ENCODE data around the gene ALDH5A1. TPM values are rescaled to one million over a fixed set of nuclear protein-coding genes. Genes with fewer than 3 reads are reported as not detected.

Gene ALDH5A1
- total and polyA plus RNA-seq, 2 donors from 2014 or later, result 10.4 to 11.0 TPM

GRCh38 chr6:24453921-24454320 lies 40.8 kb upstream of the ALDH5A1 start:
- TF ChIP-seq CTCF (IDR thresholded peaks at IDR 0.05; ENCODE audit: borderline replicate concordance, extremely low read depth, insufficient read depth), result no peak
- H3K27me3 ChIP-seq (ENCODE audit: control insufficient read depth, insufficient read depth, low read length), result no peaks in the 10 kb centered on the region
- H3K36me3 ChIP-seq (ENCODE audit: control insufficient read depth in 2 of 3, insufficient read depth in 3 of 3, low read length in 3 of 3), result no peaks in the 10 kb centered on the region
- no peaks in the 10 kb centered on the region for H3K4me1 ChIP-seq (ENCODE audit: control insufficient read depth in 2 of 3, insufficient read depth in 2 of 3, low read depth in 1 of 3, low read length in 3 of 3)
- no peak for DNase-seq
- intact Hi-C loops (cut with DNase I), result no loop called here
- FAIRE-seq, result no peak
- H3K9ac ChIP-seq (ENCODE audit: low read length in 3 of 3), result no peak overlapping the region
- H3K9me3 ChIP-seq (ENCODE audit: control insufficient read depth in 2 of 3, insufficient read depth in 1 of 3, low read length in 3 of 3), result no peaks in the 10 kb centered on the region
- no peak overlapping the region for H3K27ac ChIP-seq (ENCODE audit: low read depth in 2 of 2, low read length in 2 of 2)
- no peak overlapping the region for H3K4me3 ChIP-seq (ENCODE audit: low read length in 3 of 3)

DNA sequence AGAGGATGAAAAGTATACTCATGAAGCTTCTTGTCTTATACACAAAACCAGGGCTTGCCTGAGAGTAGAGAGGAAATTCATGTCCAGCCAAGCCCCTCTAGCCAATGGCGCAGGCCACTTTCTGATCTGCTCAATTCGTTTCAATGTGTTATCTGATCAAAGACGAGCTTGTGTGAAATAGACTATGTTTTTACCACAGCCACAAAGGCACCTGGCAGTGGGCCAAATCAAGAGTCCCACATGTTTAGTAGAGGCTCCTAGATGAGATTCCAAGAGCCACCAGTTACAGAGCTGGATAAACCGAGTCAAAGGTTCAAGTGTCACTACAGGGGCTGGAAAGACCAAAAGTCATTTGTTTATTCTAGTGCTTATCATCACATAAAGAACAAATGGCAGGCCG lies 40.3 kb upstream of the ALDH5A1 start:
- TF ChIP-seq CTCF (IDR thresholded peaks at IDR 0.05; ENCODE audit: borderline replicate concordance, extremely low read depth, insufficient read depth), result no peak
- H3K4me3 ChIP-seq (ENCODE audit: low read length in 3 of 3), result no peak overlapping the region
- no peak for DNase-seq
- FAIRE-seq, result no peak
- H3K36me3 ChIP-seq (ENCODE audit: control insufficient read depth in 2 of 3, insufficient read depth in 3 of 3, low read length in 3 of 3), result no peaks in the 10 kb centered on the region
- no peaks in the 10 kb centered on the region for H3K4me1 ChIP-seq (ENCODE audit: control insufficient read depth in 2 of 3, insufficient read depth in 2 of 3, low read depth in 1 of 3, low read length in 3 of 3)
- H3K27me3 ChIP-seq (ENCODE audit: control insufficient read depth, insufficient read depth, low read length), result no peaks in the 10 kb centered on the region
- no peak overlapping the region for H3K9ac ChIP-seq (ENCODE audit: low read length in 3 of 3)
- intact Hi-C loops (cut with DNase I), result no loop called here
- H3K9me3 ChIP-seq (ENCODE audit: control insufficient read depth in 2 of 3, insufficient read depth in 1 of 3, low read length in 3 of 3), result no peaks in the 10 kb centered on the region
- H3K27ac ChIP-seq (ENCODE audit: low read depth in 2 of 2, low read length in 2 of 2), result no peak overlapping the region

GRCh38 chr6:24455061-24455460 lies 39.7 kb upstream of the ALDH5A1 start:
- H3K27me3 ChIP-seq (ENCODE audit: control insufficient read depth, insufficient read depth, low read length), result no peaks in the 10 kb centered on the region
- intact Hi-C loops (cut with DNase I), result no loop called here
- DNase-seq (no peak), FAIRE-seq (no peak)
- H3K27ac ChIP-seq (ENCODE audit: low read depth in 2 of 2, low read length in 2 of 2), result no peak overlapping the region
- TF ChIP-seq CTCF (IDR thresholded peaks at IDR 0.05; ENCODE audit: borderline replicate concordance, extremely low read depth, insufficient read depth), result no peak
- no peak overlapping the region for H3K9ac ChIP-seq (ENCODE audit: low read length in 3 of 3)
- no peak overlapping the region for H3K4me3 ChIP-seq (ENCODE audit: low read length in 3 of 3)
- H3K4me1 ChIP-seq (ENCODE audit: control insufficient read depth in 2 of 3, insufficient read depth in 2 of 3, low read depth in 1 of 3, low read length in 3 of 3), result no peaks in the 10 kb centered on the region
- no peaks in the 10 kb centered on the region for H3K36me3 ChIP-seq (ENCODE audit: control insufficient read depth in 2 of 3, insufficient read depth in 3 of 3, low read length in 3 of 3)
- no peaks in the 10 kb centered on the region for H3K9me3 ChIP-seq (ENCODE audit: control insufficient read depth in 2 of 3, insufficient read depth in 1 of 3, low read length in 3 of 3)

DNA sequence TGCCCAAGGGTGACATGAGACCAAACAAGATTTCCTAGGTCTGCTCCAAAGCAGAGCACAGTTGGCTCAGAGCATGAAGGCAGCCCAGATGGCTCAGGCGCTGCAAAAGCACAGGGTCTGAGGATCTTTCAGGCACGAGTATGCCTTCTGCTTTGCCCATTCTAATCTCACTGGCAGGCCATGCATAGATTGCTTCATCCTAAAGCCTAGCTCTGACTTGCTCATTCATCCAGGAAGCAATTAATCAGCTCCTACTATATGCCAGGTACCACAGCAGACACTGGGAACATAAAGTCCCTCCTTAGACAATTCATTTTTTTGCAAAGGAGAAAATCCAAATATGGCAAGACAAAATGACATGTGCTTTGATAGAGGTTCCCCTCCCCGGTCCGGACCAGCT lies 36.6 kb upstream of the ALDH5A1 start:
- no peak for TF ChIP-seq CTCF (IDR thresholded peaks at IDR 0.05; ENCODE audit: borderline replicate concordance, extremely low read depth, insufficient read depth)
- Histone ChIP-seq H3K4me1 (ENCODE audit: control insufficient read depth in 2 of 3, insufficient read depth in 2 of 3, low read depth in 1 of 3, low read length in 3 of 3) (no peaks in the 10 kb centered on the region), H3K9ac (ENCODE audit: low read length in 3 of 3) (no peak overlapping the region), H3K9me3 (ENCODE audit: control insufficient read depth in 2 of 3, insufficient read depth in 1 of 3, low read length in 3 of 3) (no peaks in the 10 kb centered on the region), H3K4me3 (ENCODE audit: low read length in 3 of 3) (no peak overlapping the region), H3K36me3 (ENCODE audit: control insufficient read depth in 2 of 3, insufficient read depth in 3 of 3, low read length in 3 of 3) (no peaks in the 10 kb centered on the region), H3K27ac (ENCODE audit: low read depth in 2 of 2, low read length in 2 of 2) (no peak overlapping the region), H3K27me3 (ENCODE audit: control insufficient read depth, insufficient read depth, low read length) (no peaks in the 10 kb centered on the region)
- intact Hi-C loops (cut with DNase I), result no loop called here
- no peak for FAIRE-seq
- no peak for DNase-seq

All from kidney (tissue), 14 donors.